Hypothalamus (tissue), 51 donors: ENCODE results near the gene ELFN1.
"Not testable (repeated sequence)": the region's sequence is repeated elsewhere in the genome, so short reads cannot be mapped to it uniquely, and the experiment has no call there.

Experiments
- DNase-seq, 51 donors: peaks; one replicate each; lab custom pipeline; 2025; lab: John Stamatoyannopoulos, UW

ELFN1 gene

GRCh38 chr7:1749351-1749863 is 79.3 kb downstream of the ELFN1 start:
- no peak for DNase-seq

- peak in 1 of 51 donors; percentile 24 for DNase-seq
These were observed 79.9 kb downstream of the ELFN1 start for GRCh38 chr7:1749864-1750466.

- DNase-seq: no peak
These were observed 80.5 kb downstream of the ELFN1 start for GRCh38 chr7:1750541-1751021.

- DNase-seq: no peak
These were observed 82.0 kb downstream of the ELFN1 start for GRCh38 chr7:1752111-1752510.

GRCh38 chr7:1752771-1753563 is 82.9 kb downstream of the ELFN1 start:
- no peak for DNase-seq

- DNase-seq: no peak
These were observed 83.4 kb downstream of the ELFN1 start for GRCh38 chr7:1753564-1753867.

GRCh38 chr7:1754345-1754908 is 84.3 kb downstream of the ELFN1 start:
- no peak for DNase-seq

- DNase-seq: no peak
These were observed 85.9 kb downstream of the ELFN1 start for GRCh38 chr7:1755783-1756625.

- DNase-seq: no peak
These were observed 87.5 kb downstream of the ELFN1 start for GRCh38 chr7:1757601-1758000.

GRCh38 chr7:1758028-1758858 is 88.2 kb downstream of the ELFN1 start:
- DNase-seq: peak in 1 of 51 donors; percentile 14

- DNase-seq: peak in 8 of 51 donors; percentile 9 to 37 (median 18)
These were observed 88.9 kb downstream of the ELFN1 start for GRCh38 chr7:1758859-1759521.

GRCh38 chr7:1761097-1761496 is 91.0 kb downstream of the ELFN1 start:
- no peak for DNase-seq

GRCh38 chr7:1761774-1762173 is 91.7 kb downstream of the ELFN1 start:
- DNase-seq: no peak

- no peak for DNase-seq
These were observed 92.3 kb downstream of the ELFN1 start for GRCh38 chr7:1762238-1762945.

GRCh38 chr7:1763033-1763432 is 93.0 kb downstream of the ELFN1 start:
- DNase-seq: no peak

- DNase-seq: not testable (repeated sequence)
These were observed 93.8 kb downstream of the ELFN1 start for GRCh38 chr7:1763911-1764310.

- no peak for DNase-seq
These were observed 95.3 kb downstream of the ELFN1 start for GRCh38 chr7:1765336-1765735.

- no peak for DNase-seq
These were observed 97.4 kb downstream of the ELFN1 start for GRCh38 chr7:1767524-1767923.

GRCh38 chr7:1768832-1769231 is 98.8 kb downstream of the ELFN1 start:
- no peak for DNase-seq
